DMS 273 (cell line): ENCODE data around the gene SCGB2A2.
A peak's percentile ranks its signal among the peaks of the same experiment; 100 is the strongest.

ENCODE experiments used
- DNase-seq: peaks from one replicate; lab custom pipeline; 2025; ENCODE audit not compliant: unreplicated experiment; lab: John Stamatoyannopoulos, UW

SCGB2A2 gene

DNA sequence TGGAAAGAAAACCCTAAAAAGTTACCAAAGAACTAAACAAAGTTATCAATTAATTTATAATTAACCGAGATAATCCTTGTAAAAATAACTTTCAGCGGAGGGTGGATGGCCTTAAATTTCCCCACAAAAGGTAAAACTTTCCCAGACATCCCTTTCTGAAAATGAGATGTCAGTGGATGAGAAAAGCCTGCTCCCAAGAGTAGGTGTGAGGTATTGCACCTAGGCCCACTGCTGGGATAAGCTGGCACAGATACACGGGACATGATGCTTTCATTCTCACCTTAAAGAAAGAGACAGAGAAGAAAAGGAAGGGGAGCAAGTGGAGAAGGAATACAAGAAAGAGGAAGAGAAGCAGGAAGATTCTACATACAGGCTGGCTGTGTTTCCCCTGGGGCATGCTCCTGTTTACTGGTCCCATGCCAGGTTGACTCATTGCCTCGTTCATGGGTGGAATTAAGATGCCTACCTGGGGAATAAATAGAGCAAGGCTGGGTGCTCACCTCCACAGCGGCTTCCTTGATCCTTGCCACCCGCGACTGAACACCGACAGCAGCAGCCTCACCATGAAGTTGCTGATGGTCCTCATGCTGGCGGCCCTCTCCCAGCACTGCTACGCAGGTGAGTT, at the start of gene SCGB2A2:
TSS of gene SCGB2A2 (plus strand) at position 505 of the 625 bp plus-strand sequence. CDS start at position 564, 59 bp downstream.
- peak; percentile 10 for DNase-seq

DNA sequence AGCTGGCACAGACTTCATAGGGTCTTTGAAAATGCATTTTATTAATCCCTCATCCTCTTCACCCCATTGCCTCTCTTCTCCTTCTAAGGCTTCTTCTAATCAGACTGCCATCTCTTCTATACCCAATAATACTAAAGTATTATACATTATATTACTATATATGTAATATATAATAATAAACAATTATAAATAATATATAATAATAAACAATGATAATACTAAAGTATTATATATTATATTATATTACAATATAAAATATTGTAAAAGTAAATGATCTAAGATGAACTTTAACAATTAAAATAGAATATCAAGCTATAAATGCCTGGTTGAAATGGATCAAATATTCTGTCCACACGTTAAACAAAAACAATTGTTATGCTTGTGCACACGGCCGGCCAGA, 48.5 kb upstream of the SCGB2A2 start:
- no peak for DNase-seq

DNA sequence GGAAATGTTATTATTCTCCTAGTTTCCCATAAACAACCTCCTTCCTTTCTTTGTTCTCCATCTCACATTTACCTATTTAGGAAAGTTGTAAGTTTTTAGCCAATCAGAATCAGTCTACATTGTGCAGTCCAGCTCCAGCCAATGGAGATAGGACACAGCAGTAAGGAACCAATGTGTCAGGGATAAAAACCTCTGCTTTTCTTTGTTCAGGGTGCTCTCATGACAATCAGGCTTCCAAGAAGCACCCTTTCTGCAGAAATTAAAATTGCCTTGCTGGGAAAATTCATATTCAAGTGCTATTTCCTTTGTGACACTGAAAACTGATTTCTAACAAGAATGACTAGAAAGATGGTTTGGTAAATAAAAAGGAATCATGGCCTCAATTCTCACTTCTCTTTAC, 46.9 kb upstream of the SCGB2A2 start:
- no peak for DNase-seq

DNA sequence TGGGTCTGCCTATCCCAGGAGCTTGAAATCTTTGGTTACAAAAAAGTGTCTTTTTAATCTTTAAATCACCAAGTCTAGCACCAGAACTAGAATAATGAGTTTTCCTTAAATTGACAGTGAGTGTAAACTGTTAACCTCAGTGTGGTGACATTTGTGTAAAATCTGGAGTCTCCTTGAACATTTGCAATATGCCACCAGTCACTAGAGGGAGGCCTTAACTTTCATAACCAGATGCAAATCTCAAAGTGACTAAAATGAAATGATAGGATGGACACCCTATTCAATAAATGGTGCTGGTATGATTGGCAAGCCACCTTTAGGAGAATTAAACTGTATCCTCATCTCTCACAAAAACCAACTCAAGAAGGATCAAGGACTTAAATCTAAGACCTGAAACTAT, 36.2 kb upstream of the SCGB2A2 start:
- DNase-seq = no peak

DNA sequence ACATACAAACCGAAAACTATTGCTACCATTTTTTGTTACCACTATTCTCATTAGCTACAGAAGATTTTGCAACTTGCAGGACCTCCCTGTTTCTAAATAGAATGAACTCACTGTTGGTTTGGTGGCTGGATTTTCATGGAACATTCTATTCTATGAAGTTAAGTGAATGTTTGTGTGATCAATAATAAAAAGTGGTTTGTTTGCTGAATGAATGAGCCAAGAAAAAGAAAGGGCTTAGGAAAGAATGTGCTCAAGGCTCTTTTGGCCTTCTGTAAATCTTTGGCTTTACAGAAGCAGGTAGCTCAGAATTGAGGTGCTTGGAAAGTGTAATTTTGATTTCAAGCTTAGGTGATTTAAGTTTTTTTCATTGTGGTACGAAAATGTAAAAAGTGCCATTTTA, 33.8 kb upstream of the SCGB2A2 start:
- no peak for DNase-seq

DNA sequence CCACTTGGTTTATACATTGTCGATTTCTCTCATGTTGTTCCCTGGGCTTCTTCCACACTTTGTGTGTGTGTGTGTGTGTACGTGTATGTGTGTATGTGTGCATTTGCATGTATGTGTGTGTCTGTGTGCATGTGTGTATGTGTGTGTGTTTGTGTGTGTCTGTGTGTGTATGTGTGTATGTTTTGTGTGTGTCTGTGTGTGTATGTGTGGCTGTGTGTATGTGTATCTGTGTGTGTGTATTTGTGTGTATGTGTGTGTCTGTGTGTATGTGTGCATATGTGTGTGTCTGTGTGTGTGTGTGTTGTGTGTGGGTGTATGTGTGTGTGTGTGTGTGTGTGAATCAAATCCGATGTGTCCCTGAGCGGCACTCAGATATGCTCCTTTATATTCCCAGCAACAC, 32.5 kb upstream of the SCGB2A2 start:
- DNase-seq = no peak

DNA sequence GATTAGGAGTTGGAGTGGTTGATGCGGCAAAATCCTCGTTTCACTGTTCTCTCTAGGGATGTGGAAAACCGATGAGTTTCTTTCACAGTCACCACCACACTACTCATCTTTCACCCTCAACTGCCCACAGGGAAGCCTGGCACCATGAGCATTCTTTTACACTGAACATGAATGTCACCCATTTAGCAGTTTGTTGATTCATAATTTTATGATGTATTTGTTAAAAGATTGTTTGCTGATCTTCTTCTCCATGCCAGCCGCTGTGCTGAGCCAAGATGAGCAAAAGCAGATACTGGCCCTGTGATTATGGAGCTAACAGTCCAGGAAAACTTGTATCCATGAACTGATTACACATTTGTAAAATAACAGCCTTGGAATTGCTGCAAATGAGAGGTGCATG, 31.8 kb upstream of the SCGB2A2 start:
- DNase-seq = no peak

DNA sequence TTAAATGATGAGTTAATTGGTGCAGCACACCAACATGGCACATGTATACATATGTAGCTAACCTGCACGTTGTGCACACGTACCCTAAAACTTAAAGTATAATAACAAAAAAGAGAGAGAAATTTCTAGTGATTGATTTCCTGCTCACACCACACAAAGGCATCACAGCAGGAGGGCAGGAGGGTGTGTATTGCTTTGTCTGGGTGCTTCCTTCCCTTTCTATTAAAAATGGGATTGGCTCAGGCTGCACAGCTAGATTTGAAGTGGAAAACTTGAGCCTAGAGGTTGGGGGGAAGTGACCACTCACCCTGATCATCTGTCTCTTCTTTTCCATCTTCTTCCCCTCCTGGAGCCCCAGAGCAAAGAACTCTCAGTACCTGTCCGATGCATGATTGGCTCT, 28.9 kb upstream of the SCGB2A2 start:
- DNase-seq = no peak

DNA sequence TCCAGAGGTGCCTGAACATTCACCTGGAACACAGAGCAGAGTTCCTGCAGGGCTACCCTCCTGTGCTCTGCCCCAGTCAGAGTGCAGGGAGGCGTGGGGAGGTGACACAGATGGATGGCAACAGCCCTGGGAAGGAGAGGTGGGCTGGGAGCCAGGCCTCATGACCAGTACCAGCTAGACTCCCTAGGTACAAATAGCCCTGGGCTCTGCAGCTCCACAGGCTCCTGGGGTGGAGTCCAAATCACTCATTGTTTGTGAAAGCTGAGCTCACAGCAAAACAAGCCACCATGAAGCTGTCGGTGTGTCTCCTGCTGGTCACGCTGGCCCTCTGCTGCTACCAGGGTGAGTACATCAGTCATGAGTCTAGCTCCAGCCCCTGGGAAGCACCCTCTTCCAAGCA, 27.9 kb upstream of the SCGB2A2 start, which contains the start of gene SCGB1D2:
TSS of gene SCGB1D2 (plus strand) at position 219 of the 400 bp plus-strand sequence. CDS start at position 288, 69 bp downstream.
- DNase-seq = peak; percentile 45

DNA sequence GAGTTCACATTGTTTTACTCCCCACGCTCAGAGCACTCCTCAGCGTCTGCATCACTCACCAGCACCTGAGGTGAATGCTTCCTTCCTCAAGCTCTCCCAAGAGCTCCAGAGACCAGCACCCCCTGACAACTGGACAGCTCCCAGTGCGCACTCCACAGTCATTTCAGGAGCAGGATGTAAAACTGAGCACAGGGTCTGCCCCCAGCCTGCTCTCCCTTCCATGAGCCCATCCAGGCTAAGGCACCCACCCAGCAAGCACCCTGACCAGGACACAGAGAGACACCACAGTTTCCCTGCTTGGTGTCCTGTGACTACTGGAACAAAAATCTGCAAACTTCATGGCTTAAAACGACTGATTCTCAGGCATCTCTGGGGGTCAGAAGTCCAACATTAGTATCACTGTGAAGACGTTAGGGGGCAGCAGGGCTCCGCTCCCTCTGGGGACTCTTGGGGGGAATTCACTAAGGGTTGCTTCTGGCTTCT, 24.6 kb upstream of the SCGB2A2 start:
- DNase-seq = peak; percentile 21

DNA sequence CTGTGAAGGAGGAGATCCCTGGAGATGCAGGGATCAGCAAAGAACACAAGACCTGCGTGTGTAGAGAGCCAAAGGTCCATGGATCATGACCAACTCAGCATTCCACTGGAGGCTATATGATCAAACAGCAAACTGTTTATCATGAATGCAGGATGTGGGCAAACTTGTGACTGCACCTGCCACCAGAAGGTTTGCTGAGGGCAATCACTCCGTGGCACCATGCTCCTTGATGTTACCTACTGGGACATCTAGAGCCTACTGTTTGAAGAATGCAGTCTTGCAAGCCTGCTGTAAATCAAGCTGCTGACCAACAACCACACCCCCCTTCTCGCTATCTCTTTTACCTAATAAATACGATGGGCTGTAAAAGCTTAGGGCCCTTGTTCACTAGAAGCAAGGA, 18.3 kb upstream of the SCGB2A2 start:
- no peak for DNase-seq

DNA sequence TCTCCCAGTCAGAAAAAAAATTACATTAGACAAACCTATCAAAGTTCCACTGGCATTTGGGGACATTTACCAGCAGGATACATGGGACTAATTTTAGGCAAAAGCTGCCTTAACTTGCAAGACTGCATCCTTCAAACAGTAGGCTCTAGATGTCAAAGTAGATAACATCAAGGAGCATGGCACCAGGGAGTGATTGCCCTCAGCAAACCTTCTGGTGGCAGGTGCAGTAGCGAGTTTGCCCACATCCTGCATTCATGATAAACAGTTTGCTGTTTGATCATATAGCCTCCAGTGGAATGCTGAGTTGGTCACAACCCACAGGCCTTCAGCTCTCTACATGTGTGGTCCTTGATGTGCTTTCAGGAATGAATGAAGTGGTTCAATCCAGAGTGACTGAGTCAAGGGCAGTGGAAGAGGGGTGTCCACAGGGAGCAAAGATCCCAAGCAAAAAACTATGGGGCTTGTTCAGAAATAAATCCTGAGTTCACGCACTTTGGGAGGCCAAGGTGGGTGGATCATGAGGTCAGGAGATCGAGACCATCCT, 15.9 kb upstream of the SCGB2A2 start:
- DNase-seq = no peak

DNA sequence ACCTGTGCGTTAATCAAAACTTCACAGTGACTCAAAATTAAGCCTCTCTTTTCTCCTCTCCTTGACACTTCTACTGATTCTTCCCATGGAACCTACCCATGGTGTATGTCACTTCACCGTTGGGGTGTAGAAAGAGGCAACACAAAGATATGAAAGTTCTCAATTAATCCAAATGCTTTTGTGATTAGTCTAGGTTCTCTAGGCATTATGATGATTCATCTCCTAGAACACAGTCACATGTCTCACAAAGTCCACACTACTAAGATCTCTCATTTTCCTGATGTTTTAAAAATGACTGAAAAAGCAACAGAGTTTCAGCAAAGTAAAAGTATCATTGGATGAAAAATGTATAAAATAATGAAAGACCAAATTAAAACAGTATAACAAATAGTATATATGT, 13.7 kb upstream of the SCGB2A2 start:
- no peak for DNase-seq

DNA sequence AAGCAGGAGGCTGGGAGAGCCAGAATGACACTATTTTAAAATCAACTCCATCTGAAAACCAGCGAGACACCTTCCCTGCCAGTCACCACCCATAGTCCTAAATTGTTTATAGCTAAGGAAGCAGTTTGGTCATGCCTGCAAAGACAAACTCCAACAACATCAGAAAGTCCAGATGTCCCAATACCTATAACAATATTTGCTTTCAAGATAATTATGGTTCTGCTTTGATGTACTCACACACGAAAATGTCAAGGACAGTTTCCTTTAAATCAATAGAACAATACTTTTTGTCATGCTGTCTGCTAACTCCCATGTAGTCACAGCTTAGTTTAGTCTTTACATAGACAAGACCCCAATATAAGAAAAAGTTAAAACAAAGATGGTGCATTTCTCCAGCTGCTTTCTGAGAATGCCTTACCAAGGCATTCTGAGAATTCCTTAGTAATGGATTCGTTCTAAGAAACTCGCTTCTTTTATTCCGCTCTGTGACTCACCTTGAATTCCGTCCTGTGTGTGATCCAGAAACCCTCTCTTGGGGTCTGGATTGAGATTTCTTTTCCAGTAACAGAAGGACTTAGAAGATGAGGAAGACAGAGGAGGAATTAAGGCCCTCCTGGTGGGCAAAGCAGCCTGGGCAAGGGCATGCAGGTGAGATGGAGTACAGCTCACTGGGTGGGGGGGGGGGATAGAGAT, 9.6 kb upstream of the SCGB2A2 start:
- no peak for DNase-seq

DNA sequence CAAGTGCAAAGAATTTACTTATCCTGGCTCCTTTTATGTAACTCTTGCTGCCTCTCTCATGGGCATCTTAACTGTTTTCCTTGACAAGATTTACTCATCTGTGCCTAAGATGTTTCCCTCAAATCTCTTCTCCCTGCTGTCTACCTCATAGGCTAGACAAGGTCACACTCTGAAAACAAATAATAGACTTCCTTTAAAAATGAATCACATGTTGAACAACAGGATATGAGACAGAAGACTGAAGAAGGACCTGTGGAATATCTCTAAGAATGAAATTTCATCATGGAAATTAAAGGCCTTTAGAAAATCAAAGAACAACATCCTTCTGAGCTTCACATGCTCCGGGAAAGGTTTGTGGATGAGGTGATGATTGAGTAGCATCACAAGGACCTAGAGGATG, 6.0 kb upstream of the SCGB2A2 start:
- no peak for DNase-seq

DNA sequence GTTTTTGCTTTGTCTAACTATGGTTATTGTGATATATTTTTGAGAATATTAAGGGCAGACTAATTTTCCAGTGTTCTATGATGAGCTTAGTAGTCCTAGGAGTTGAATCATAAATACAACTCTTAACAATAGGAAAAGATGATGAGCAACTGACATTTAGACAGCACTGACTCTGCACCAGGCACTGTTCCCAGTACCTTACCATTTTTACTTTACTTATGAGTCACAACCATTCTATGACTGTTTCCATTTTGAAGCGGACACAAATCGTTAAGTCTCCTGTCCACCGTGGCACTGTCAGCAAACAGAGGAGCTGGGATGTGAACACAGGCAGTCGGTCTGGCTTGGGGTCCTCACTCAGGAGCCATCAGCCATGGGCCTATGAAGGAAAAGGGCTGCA, 3.4 kb upstream of the SCGB2A2 start:
- DNase-seq = no peak

DNA sequence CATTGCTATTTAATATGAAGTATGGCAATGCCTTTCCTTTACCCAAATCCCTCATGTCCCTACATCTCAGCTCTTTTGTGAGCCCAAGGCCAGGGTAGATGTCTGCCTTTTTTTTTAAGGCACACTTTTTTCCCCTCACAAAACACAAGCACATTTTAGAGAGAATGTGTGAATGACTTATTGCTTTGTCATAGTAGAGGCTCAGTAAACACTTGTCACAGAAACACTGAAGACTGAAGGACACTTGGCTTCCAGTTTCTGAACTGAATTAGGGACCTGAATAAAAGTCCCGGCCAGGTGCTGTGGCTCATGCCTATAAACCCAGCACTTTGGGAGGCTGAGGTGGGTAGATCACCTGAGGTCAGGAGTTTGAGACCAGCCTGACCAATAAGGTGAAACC, 2.9 kb upstream of the SCGB2A2 start:
- DNase-seq = no peak

DNA sequence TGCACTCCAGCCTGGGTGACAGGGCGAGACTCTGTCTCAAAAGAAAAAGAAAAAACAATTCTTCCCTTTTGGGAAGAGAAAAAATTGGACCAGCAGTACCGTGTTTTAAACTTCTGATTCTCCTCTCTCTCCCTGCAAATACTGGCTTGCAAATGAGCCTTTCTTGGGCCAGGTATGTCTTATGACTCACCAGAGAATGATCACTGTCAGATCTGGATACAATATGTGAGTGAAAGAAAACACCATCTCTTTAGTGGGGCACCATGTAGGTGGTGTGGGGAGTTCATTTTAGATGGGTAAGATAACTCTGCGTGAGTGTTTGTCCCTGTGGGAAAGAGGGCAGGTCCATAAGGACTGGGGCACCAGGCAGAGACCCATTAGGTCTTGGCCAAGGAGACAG, 2.4 kb upstream of the SCGB2A2 start:
- DNase-seq = no peak

DNA sequence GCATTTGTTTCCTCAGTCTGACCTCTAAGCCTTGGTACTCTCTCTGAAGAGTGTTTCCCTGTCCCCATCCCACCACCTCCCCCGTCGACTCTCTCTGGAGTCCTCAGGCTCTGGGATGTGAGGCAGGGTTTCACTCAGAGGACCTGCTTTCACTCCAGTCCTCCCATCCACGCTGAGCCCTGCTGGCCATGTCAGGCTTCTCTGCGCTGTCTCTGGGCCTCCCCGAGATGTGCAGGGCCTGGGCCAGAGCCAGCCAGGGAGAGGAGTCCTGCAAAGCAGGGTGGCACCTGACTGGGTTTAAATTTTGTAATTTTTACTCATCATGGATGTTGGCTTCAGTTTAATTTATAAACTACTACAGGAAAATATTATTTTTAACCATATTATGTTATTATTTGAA, 3.3 kb downstream of the SCGB2A2 start:
- no peak for DNase-seq

DNA sequence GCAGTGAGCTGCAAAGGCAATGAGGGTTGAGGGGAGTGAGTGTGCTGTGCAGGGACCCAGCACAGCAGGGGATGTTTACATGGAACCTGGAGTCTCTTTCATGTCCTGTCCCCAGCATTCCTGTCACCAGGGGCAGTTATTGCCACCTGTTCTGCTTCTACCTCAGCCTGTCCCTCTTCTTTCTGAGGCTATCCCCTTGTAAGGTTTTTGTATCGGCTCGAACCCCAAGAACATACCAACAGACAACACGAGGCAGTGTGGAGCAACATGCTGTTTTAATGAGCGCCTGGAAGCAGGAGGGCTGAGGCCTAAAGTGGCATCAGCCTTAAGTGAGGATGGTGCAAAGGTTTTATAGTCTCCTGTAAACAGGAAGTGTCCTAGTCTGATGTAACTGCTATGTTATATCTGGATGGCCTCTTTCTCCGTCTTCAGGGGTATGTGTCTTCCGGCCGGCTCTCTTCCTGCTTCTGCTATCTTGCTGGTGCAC, 3.9 kb downstream of the SCGB2A2 start:
- no peak for DNase-seq

DNA sequence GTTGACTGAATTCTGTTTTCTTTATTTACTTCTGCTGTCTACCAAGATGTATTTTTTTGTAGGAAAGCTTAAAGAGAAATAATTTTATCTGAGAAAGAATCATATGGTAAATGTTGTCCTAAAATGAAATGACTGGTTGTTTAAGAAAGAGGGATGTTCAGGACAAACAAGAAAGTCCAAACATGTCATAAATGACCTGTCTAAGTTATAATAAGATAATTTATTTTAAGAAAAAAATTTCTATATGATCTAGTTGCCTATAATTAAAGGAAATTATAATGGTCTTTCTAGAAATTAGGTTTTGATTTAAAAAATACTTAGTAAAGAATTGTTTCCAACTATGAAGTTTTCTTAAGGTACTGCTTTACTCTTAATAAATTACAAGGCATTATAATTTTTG, 10.5 kb downstream of the SCGB2A2 start:
- DNase-seq = no peak

DNA sequence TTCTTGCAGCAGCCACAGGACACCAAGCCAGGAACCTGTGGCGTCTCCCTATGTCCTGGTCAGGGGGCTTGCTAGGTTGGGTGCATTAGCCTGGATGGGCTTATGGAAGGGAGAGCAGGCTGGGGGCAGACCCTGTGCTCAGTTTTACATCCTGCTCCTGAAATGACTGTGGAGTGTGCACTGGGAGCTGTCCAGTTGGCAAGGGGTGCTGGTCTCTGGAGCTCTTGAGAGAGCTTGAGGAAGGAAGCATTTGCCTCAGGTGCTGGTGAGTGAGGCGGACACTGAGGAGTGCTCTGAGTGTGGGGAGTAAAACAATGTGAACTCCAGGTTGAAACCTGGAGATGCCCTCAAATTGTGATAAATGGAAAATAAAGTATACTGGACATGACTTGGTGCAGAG, 25.5 kb downstream of the SCGB2A2 start:
- no peak for DNase-seq
